Measurements from ENCODE around the gene CRTC3. TPM values are rescaled to one million over a fixed set of nuclear protein-coding genes. Genes with fewer than 3 reads are reported as not detected.
"Not testable (repeated sequence)": the region's sequence is repeated elsewhere in the genome, so short reads cannot be mapped to it uniquely, and the experiment has no call there.

The CRTC3 gene
- total and polyA plus RNA-seq, 3 donors from 2014 or later = 47.1 to 125 (median 105) TPM

GRCh38 chr15:90659481-90659880 is 129.8 kb downstream of the CRTC3 start:
- WGBS, 2 donors = 79 to 84% methylated on average over 4 of the region's 4 CpGs
- intact Hi-C loops (cut with DNase I; ENCODE audit: low total_unique reads) = no loop called here
- H3K4me3 ChIP-seq = no peak overlapping the region

GRCh38 chr15:90660195-90660998 is 130.7 kb downstream of the CRTC3 start:
- Histone ChIP-seq H3K27ac (peak overlapping the region in 1 of 2 donors; percentile 53), H3K4me3 (no peak overlapping the region), H3K4me1 (no peaks in the 10 kb centered on the region), H3K36me3 (ENCODE audit: low read depth, missing control alignments) (no peaks in the 10 kb centered on the region), H3K9me3 (no peaks in the 10 kb centered on the region), H3K27me3 (no peaks in the 10 kb centered on the region)
- no peak for TF ChIP-seq CTCF (IDR thresholded peaks at IDR 0.05)
- no peak for TF ChIP-seq POLR2A (IDR thresholded peaks at IDR 0.05)
- WGBS, 2 donors = 60 to 71% methylated on average over 10 to 12 of the region's 12 CpGs
- DNase-seq = peak; percentile 42
- intact Hi-C loops (cut with DNase I; ENCODE audit: low total_unique reads) = no loop called here

More at GRCh38 chr15:90659481-90659880, 129.8 kb downstream of the CRTC3 start:
- no peak overlapping the region for H3K27ac ChIP-seq
- no peaks in the 10 kb centered on the region for H3K27me3 ChIP-seq
- H3K36me3 ChIP-seq (ENCODE audit: low read depth, missing control alignments) = no peaks in the 10 kb centered on the region
- no peak for TF ChIP-seq POLR2A (IDR thresholded peaks at IDR 0.05)
- no peaks in the 10 kb centered on the region for H3K9me3 ChIP-seq
- no peaks in the 10 kb centered on the region for H3K4me1 ChIP-seq
- no peak for DNase-seq

- WGBS, 2 donors = 54 to 61% methylated on average over 2 to 4 of the region's 4 CpGs
- H3K4me3 ChIP-seq; intact Hi-C loops (cut with DNase I; ENCODE audit: low total_unique reads); H3K36me3 ChIP-seq (ENCODE audit: low read depth, missing control alignments); H3K27me3 ChIP-seq; H3K4me1 ChIP-seq; H3K9me3 ChIP-seq; DNase-seq: not testable (repeated sequence)
- peak overlapping the region in 1 of 2 donors; percentile 53 for H3K27ac ChIP-seq
Observed at GRCh38 chr15:90660999-90661330, 131.2 kb downstream of the CRTC3 start.

- H3K27ac ChIP-seq; intact Hi-C loops (cut with DNase I; ENCODE audit: low total_unique reads); H3K4me3 ChIP-seq; H3K36me3 ChIP-seq (ENCODE audit: low read depth, missing control alignments); H3K4me1 ChIP-seq; H3K9me3 ChIP-seq; DNase-seq; H3K27me3 ChIP-seq: not testable (repeated sequence)
- 83 to 85% methylated on average over 10 of the region's 10 CpGs for WGBS, 2 donors
Observed at GRCh38 chr15:90664081-90664461, 134.3 kb downstream of the CRTC3 start.

- WGBS, 2 donors = 23 to 27% methylated on average over 22 to 28 of the region's 28 CpGs
- Histone ChIP-seq H3K4me1 (no peaks in the 10 kb centered on the region), H3K4me3 (peak overlapping the region; percentile 70 to 90), H3K9me3 (no peaks in the 10 kb centered on the region), H3K27ac (peak overlapping the region; percentile 84 to 93), H3K36me3 (ENCODE audit: low read depth, missing control alignments) (no peaks in the 10 kb centered on the region), H3K27me3 (no peaks in the 10 kb centered on the region)
- peak; percentile 75 for DNase-seq
- TF ChIP-seq CTCF (IDR thresholded peaks at IDR 0.05) = no peak
- TF ChIP-seq POLR2A (IDR thresholded peaks at IDR 0.05) = no peak
- intact Hi-C loops (cut with DNase I; ENCODE audit: low total_unique reads) = no loop called here
Observed at GRCh38 chr15:90664650-90665287, 135.0 kb downstream of the CRTC3 start.

- Histone ChIP-seq H3K36me3 (ENCODE audit: low read depth, missing control alignments) (no peaks in the 10 kb centered on the region), H3K4me1 (no peaks in the 10 kb centered on the region), H3K27ac (peak overlapping the region; percentile 84 to 93), H3K27me3 (no peaks in the 10 kb centered on the region), H3K9me3 (no peaks in the 10 kb centered on the region), H3K4me3 (peak overlapping the region; percentile 70 to 90)
- WGBS, 2 donors = 5% methylated on average over 18 to 53 of the region's 75 CpGs
- intact Hi-C loops (cut with DNase I; ENCODE audit: low total_unique reads) = no loop called here
- DNase-seq = peak; percentile 67
- TF ChIP-seq POLR2A (IDR thresholded peaks at IDR 0.05) (no peak), CTCF (IDR thresholded peaks at IDR 0.05) (no peak)
Observed at GRCh38 chr15:90665288-90666134, 135.8 kb downstream of the CRTC3 start.

Data from testis (tissue), 3 donors.